Nephron (organoid): Measurements from ENCODE around the gene TAF3.

ENCODE experiments used
- H3K27ac Mint-ChIP-seq, 3 experiments: 2 replicates each; pipeline ENCODE4 v1.8.0; 2020; ENCODE audit warnings: mixed read lengths in 3 of 3, mild to moderate bottlenecking in 2 of 3, moderate library complexity in 1 of 3
- H3K27me3 Mint-ChIP-seq: 2 replicates; pipeline ENCODE4 v1.8.0; 2021; ENCODE audit warnings: low read depth, mild to moderate bottlenecking, moderate library complexity, mixed read lengths
- H3K36me3 Mint-ChIP-seq: 2 replicates; pipeline ENCODE4 v1.8.0; 2020; ENCODE audit warnings: low read depth, mixed read lengths
- H3K4me1 Mint-ChIP-seq: 2 replicates; pipeline ENCODE4 v1.8.0; 2020; ENCODE audit warnings: mixed read lengths
- H3K4me3 Mint-ChIP-seq, 3 experiments: 2 replicates each; pipeline ENCODE4 v1.8.0; 2020; ENCODE audit warnings: mild to moderate bottlenecking in 3 of 3, mixed read lengths in 3 of 3, moderate library complexity in 2 of 3
- H3K9me3 Mint-ChIP-seq: 2 replicates; pipeline ENCODE4 v1.8.0; 2020; ENCODE audit warnings: mixed read lengths
- CTCF ChIP-seq, 3 experiments: fragments of 200-600 bp; sonication (generic); IDR thresholded peaks; one replicate each; pipeline ENCODE4 v1.5.0; 2021; ENCODE audit warnings: antibody characterized with exemption in 3 of 3; ENCODE audit not compliant: unreplicated experiment in 3 of 3

Gene TAF3

GRCh38 chr10:8044331-8044907 lies 226.1 kb downstream of the TAF3 start:
- H3K27me3 Mint-ChIP-seq = peaks cover 100% of the 10 kb centered on the region
- H3K27ac Mint-ChIP-seq = no peak overlapping the region
- H3K36me3 Mint-ChIP-seq = no peaks in the 10 kb centered on the region
- peaks cover 2% of the 10 kb centered on the region for H3K9me3 Mint-ChIP-seq
- no peak for TF ChIP-seq CTCF (IDR thresholded peaks at IDR 0.05; ENCODE audit: unreplicated experiment in 3 of 3)
- peaks cover 30% of the 10 kb centered on the region for H3K4me1 Mint-ChIP-seq
- H3K4me3 Mint-ChIP-seq = peak overlapping the region; percentile 48 to 73 (median 51)

DNA sequence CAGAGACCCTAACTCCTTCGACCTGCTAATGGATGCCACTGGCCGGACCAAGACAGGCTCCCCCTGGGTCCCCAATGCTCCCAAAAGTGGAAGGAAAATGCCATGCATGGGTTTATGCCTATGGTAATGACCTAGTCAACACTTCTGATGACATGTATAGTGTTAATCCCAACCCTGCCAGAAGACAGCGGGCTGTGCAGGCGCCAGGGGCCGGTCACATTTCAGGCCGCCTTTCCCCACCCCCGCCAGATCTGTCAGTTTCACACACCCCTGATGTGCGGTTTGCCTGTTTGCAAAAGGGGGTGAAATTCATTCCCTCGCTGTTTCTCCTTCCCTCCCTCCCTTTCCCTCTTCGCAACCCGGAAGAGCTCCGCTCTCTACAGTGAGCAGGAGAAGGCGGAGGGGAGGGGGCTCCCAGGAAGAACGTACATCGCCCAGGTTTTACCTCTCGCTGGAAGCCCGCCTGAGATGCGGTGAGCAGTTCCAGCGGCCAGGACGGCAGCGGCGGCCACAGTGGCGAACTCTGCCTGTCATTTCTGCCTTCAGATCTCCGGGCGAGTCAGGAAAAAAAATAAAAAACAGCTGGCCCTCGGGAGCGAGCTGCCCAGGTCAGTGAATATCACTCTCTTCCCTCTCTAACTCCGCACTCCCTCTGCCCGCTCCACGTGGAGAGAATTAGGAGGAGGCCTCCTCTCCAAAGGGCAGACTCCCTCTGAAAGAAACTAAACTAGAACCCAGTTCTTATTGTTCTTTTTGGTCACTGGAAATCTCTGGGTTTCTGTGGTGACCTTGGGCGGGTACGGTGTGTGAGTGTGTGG lies 226.8 kb downstream of the TAF3 start:
- peaks cover 100% of the 10 kb centered on the region for H3K27me3 Mint-ChIP-seq
- peaks cover 30% of the 10 kb centered on the region for H3K4me1 Mint-ChIP-seq
- H3K36me3 Mint-ChIP-seq = no peaks in the 10 kb centered on the region
- H3K9me3 Mint-ChIP-seq = no peaks in the 10 kb centered on the region
- no peak for TF ChIP-seq CTCF (IDR thresholded peaks at IDR 0.05; ENCODE audit: unreplicated experiment in 3 of 3)
- H3K27ac Mint-ChIP-seq = peak overlapping the region in 1 of 3 experiments; percentile 4
- H3K4me3 Mint-ChIP-seq = peak overlapping the region; percentile 61 to 73 (median 72)

DNA sequence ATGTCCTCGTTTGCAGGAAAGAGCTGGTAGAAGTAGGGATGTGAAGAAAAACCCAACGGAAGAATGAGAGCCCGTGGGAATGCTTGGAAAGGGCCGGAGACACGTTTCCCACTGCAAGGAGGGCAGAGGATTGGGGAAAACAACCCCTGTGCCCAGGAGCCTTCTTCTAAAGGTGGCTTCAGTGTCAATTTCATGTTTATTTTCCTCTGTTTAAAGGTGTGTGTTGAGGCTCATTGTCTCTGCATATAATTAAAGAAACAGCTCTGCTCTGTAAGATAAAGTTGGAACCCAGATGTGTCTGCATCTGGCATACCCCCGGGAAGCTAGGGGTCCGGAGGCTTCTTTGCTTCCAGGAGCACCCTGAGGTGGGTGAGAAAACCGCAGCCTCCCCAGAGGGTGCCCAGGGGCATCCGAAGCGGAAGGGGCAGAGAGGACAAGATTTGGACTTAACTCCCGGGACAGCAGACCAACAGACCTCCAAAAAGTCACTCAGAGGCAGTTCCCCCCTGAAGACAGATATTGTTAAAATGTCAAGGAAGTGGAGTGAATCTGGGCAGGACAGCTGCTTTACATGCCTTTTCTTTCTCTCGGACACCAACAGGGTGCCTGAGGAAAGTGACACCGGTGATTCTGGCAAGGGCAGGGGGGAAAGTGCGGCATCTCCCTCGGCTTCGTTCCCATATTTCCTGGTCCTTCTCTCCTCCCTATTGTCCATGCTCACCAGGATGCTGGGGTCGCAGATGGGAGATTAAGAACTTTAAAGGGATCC lies 227.6 kb downstream of the TAF3 start:
- H3K9me3 Mint-ChIP-seq = no peaks in the 10 kb centered on the region
- no peak for TF ChIP-seq CTCF (IDR thresholded peaks at IDR 0.05; ENCODE audit: unreplicated experiment in 3 of 3)
- H3K4me1 Mint-ChIP-seq = peaks cover 30% of the 10 kb centered on the region
- peaks cover 100% of the 10 kb centered on the region for H3K27me3 Mint-ChIP-seq
- no peaks in the 10 kb centered on the region for H3K36me3 Mint-ChIP-seq
- peak overlapping the region in 1 of 3 experiments; percentile 68 for H3K27ac Mint-ChIP-seq
- H3K4me3 Mint-ChIP-seq = peak overlapping the region; percentile 61 to 73 (median 72)

DNA sequence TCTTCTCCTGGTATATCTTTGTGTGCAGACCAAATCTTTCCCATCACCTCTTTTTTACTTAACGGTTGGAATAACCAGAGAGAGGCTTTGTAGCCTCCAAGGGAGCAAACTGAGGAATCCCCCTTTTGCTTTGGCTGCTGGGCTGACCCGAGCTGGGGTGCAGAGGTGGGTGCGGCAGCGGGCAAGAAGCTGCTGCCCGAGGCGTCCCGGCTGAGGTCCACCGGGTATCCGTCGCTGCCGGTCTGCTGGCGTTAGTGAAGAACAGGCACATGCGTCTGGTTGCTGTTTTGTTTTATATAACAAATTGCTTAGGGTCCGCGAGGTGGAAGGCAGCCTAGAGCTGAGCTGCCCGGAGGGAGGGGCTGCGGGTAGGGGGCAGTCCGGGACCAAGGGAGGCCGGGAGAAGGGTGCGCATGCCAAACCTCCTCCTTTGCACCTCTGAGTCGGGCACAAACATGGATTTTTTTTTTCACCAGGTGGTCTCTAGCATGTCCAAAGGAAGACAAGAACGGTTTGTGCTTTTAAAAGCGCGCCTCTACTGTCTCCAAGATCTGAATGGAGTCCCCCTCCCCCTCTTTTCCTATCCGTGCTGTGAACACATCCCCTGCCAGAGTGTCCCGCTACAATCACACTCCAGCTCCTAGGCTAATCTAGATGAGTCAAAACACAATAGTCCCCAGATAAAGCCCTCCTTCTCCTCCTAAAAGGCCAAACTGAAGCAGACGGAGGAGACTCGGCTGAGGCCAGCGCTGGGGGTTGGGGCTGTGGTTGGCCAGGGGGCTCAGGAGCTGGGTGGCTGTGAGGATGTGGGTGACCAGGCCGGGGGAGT lies 229.4 kb downstream of the TAF3 start:
- Mint-ChIP-seq H3K9me3 (no peaks in the 10 kb centered on the region), H3K27ac (peak overlapping the region in 1 of 3 experiments; percentile 66), H3K36me3 (no peaks in the 10 kb centered on the region), H3K4me3 (peak overlapping the region; percentile 70 to 73 (median 72)), H3K27me3 (peaks cover 100% of the 10 kb centered on the region), H3K4me1 (peaks cover 33% of the 10 kb centered on the region)
- no peak for TF ChIP-seq CTCF (IDR thresholded peaks at IDR 0.05; ENCODE audit: unreplicated experiment in 3 of 3)

DNA sequence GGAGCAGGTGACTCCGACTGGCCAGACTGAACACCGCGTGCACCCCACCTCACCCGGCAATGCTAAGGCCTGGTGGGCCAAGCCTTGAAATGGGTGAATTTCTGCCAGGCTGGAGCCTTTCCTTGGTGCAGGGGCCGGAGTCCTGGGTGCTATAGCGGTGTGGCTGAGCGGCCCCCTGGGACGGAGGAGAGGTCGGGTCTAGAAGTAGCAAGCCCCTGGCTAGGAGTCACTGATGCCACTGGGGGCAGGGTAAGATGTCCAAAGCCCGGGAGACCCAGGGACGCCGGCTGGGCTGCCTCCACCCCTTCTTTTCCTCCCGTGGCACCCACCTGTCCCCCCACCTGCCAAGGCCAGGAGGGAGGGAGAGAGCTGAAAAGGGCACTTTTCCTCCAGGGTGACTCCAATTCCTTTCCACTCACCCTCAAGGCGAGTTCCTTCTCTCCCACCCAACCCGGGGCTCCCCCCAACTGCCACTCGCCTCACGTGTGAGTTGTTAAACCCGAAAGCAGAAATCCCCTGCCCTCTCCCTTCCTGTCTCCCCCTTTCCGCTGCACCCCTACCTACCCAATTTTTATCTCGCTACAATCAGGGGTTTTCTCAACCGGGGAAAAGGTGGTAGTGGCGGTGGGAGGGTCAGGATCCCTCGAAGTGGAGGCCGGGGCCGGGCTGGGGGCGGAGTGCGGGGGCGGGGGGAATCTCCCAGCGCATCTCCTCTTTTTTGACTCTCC lies 230.1 kb downstream of the TAF3 start:
- peaks cover 100% of the 10 kb centered on the region for H3K27me3 Mint-ChIP-seq
- TF ChIP-seq CTCF (IDR thresholded peaks at IDR 0.05; ENCODE audit: unreplicated experiment in 3 of 3) = no peak
- no peaks in the 10 kb centered on the region for H3K36me3 Mint-ChIP-seq
- no peaks in the 10 kb centered on the region for H3K9me3 Mint-ChIP-seq
- H3K4me1 Mint-ChIP-seq = peaks cover 36% of the 10 kb centered on the region
- peak overlapping the region in 1 of 3 experiments; percentile 66 for H3K27ac Mint-ChIP-seq
- H3K4me3 Mint-ChIP-seq = peak overlapping the region; percentile 39 to 73 (median 69)
